Left ventricle myocardium inferior (tissue), 1 donor: ENCODE data around the gene RASSF4. TPM values are rescaled to one million over a fixed set of nuclear protein-coding genes. Genes with fewer than 3 reads are reported as not detected.

Experiments used
- DNase-seq: peaks from one replicate; pipeline ENCODE4 v3.0.0-alpha.2; 2020
- H3K27ac ChIP-seq: fragments of 200-600 bp; replicated peaks from 2 replicates; pipeline ENCODE4 v1.8.0; 2021
- H3K27me3 ChIP-seq: fragments of 200-600 bp; 2 replicates; pipeline ENCODE4 v1.8.0; 2021; ENCODE audit warnings: low read depth
- H3K36me3 ChIP-seq: fragments of 200-600 bp; 2 replicates; pipeline ENCODE4 v1.8.0; 2021
- H3K4me1 ChIP-seq: fragments of 200-600 bp; 2 replicates; pipeline ENCODE4 v1.8.0; 2021
- H3K4me3 ChIP-seq: fragments of 200-600 bp; 2 replicates; pipeline ENCODE4 v1.8.0; 2021; ENCODE audit warnings: mild to moderate bottlenecking, moderate library complexity
- H3K9me3 ChIP-seq: fragments of 200-600 bp; replicated peaks from 2 replicates; pipeline ENCODE4 v1.8.0; 2021
- CTCF ChIP-seq: fragments of 200-600 bp; IDR thresholded peaks from 2 replicates; pipeline ENCODE4 v1.8.0; 2021; ENCODE audit warnings: antibody characterized with exemption, mild to moderate bottlenecking, borderline replicate concordance
- intact Hi-C: fragments of 100-400 bp; cut with micrococcal nuclease; formaldehyde crosslinking; loops from one replicate; pipeline ENCODE4 v1.11.0; 2022
- total RNA-seq: library from RNA; stranded (reverse); fragmentation: NEBNext Ultra II Directional; extraction: Animal tissue kit (Norgen Biotek cat#: 25700); gene quantifications from one replicate; pipeline ENCODE4 v1.2.1, GENCODE V29; 2021
- donor health status: DM: no; HTN: yes; CAD: no; lungs with severe emphysema.

RASSF4 gene
- total RNA-seq, 1 donor from 2014 or later, result 103 TPM

GRCh38 chr10:44988957-44989585, 29.5 kb downstream of the RASSF4 start:
- no peaks in the 10 kb centered on the region for H3K9me3 ChIP-seq
- H3K4me3 ChIP-seq, result no peak overlapping the region
- intact Hi-C loops, result no loop called here
- TF ChIP-seq CTCF, result no peak
- no peaks in the 10 kb centered on the region for H3K27me3 ChIP-seq
- DNase-seq, result no peak
- peaks cover 92% of the 10 kb centered on the region for H3K36me3 ChIP-seq
- H3K27ac ChIP-seq, result peak overlapping the region; percentile 97
- H3K4me1 ChIP-seq, result peaks cover 85% of the 10 kb centered on the region

- no peaks in the 10 kb centered on the region for H3K9me3 ChIP-seq
- no peak for DNase-seq
- intact Hi-C loops, result no loop called here
- H3K4me1 ChIP-seq, result peaks cover 85% of the 10 kb centered on the region
- H3K27ac ChIP-seq, result peak overlapping the region; percentile 97
- TF ChIP-seq CTCF, result no peak
- peak overlapping the region; percentile 29 for H3K4me3 ChIP-seq
- no peaks in the 10 kb centered on the region for H3K27me3 ChIP-seq
- peaks cover 87% of the 10 kb centered on the region for H3K36me3 ChIP-seq
These were observed 30.1 kb downstream of the RASSF4 start for GRCh38 chr10:44989597-44990301.

GRCh38 chr10:44990302-44990655, 30.7 kb downstream of the RASSF4 start:
- intact Hi-C loops, result no loop called here
- no peak for DNase-seq
- peaks cover 85% of the 10 kb centered on the region for H3K4me1 ChIP-seq
- no peaks in the 10 kb centered on the region for H3K9me3 ChIP-seq
- H3K36me3 ChIP-seq, result peaks cover 82% of the 10 kb centered on the region
- H3K4me3 ChIP-seq, result peak overlapping the region; percentile 29
- H3K27ac ChIP-seq, result peak overlapping the region; percentile 97
- H3K27me3 ChIP-seq, result no peaks in the 10 kb centered on the region
- TF ChIP-seq CTCF, result peak; percentile 62

GRCh38 chr10:44990965-44991364, 31.4 kb downstream of the RASSF4 start:
- Histone ChIP-seq H3K27ac (peak overlapping the region; percentile 97), H3K27me3 (no peaks in the 10 kb centered on the region), H3K9me3 (no peaks in the 10 kb centered on the region), H3K36me3 (peaks cover 76% of the 10 kb centered on the region), H3K4me3 (no peak overlapping the region), H3K4me1 (peaks cover 85% of the 10 kb centered on the region)
- intact Hi-C loops, result no loop called here
- TF ChIP-seq CTCF, result no peak
- no peak for DNase-seq

- peaks cover 85% of the 10 kb centered on the region for H3K4me1 ChIP-seq
- no peak overlapping the region for H3K4me3 ChIP-seq
- peaks cover 70% of the 10 kb centered on the region for H3K36me3 ChIP-seq
- intact Hi-C loops, result no loop called here
- no peak for DNase-seq
- peak overlapping the region; percentile 97 for H3K27ac ChIP-seq
- no peak for TF ChIP-seq CTCF
- H3K9me3 ChIP-seq, result no peaks in the 10 kb centered on the region
- H3K27me3 ChIP-seq, result no peaks in the 10 kb centered on the region
These were observed 32.0 kb downstream of the RASSF4 start for GRCh38 chr10:44991571-44991970.
